Fibroblast of skin of right biceps (primary cell): ENCODE results near the gene MXD3.
"Not testable (repeated sequence)": the region's sequence is repeated elsewhere in the genome, so short reads cannot be mapped to it uniquely, and the experiment has no call there.

Experiments
- DNase-seq: peaks from one replicate; pipeline ENCODE4 v3.0.0-alpha.2; 2013

Gene MXD3

DNA sequence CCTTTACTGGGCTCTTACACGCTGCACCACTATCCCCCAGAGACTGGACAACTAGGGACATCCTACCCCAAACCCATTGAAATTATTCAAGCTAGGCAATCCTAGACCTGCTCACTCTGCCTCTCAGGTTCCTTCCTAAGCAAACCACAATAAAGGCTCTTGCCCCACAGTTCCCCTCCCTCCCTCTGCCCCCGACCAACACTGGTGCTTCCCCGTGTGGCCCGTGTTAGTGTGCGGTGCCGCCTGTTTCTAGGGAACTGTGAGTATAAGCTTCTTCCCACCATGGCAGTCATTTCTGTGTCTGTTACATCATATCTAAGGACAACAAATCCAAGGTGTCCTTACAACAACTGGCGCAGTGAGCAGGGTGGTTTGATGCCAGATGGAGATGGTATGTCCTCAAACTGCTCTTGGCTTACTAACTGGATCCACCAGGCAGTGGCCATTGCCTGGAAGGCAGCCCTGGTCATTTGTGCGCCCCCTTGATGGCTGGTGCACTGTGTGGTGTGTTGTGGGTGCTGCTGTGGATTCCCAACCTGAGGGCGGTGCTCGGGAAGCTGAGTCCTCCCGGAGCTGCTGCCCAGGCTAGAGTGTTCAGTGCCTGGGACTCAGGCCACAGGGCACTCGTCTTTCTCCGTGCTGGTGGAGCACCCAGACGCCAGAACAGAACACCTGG lies 8.4 kb upstream of the MXD3 start:
- DNase-seq = no peak

- peak; percentile 68 for DNase-seq
Measured at GRCh38 chr5:177317959-177318377, 6.3 kb upstream of the MXD3 start.

GRCh38 chr5:177316005-177316404 lies 4.3 kb upstream of the MXD3 start:
- no peak for DNase-seq

DNA sequence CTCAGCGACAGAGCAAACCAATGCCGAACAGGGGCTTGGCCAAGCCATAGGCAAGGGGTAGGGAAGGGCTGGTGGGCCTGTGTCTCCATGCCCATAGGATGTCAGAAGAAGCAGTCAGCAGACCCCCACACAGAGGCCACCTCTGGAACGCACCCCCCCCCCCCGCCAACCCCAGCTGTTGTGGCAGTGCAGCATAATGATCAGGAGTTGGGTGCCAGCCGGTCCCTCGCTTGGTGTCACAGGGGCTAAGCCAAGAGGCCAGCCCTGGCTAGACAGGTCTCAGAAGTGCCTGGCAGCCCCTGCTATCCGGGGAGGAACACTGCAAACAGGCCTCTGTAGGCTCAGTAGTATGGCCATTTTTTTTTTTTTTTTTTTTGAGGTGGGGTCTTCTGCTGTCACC lies 3.7 kb upstream of the MXD3 start:
- DNase-seq = no peak

GRCh38 chr5:177314376-177315342 lies 3.0 kb upstream of the MXD3 start:
- no peak for DNase-seq

GRCh38 chr5:177313561-177314259 lies 2.0 kb upstream of the MXD3 start:
- DNase-seq = no peak

- DNase-seq = peak; percentile 22
Measured at GRCh38 chr5:177312649-177313181, 1.0 kb upstream of the MXD3 start.

- no peak for DNase-seq
Measured at GRCh38 chr5:177311392-177311722, 341 bp downstream of the MXD3 start.

GRCh38 chr5:177310757-177311391 lies 824 bp downstream of the MXD3 start:
- DNase-seq = peak; percentile 25

DNA sequence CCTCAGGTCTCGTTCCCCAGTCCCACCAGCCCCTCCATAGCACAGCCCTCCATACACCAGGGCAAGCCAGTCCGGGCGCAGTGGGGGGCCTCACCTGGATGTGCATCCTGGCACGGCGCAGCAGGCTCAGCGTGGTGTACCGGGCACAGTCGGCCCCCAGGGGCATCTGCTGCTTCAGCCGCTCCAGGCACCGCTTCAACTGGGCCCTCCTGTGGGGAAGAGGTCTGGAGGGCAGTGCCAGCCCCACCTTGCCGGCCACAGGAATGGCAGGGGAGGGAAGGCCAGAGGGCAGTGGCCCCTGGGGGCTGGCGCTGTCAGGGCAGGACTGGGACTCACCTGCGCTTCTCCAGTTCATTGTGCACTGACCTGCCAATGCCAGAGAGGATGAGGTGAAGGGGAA lies 1.4 kb downstream of the MXD3 start:
- no peak for DNase-seq

- peak; percentile 65 for DNase-seq
Measured at GRCh38 chr5:177309351-177310191, 2.1 kb downstream of the MXD3 start.

- DNase-seq = no peak
Measured at GRCh38 chr5:177308740-177309139, 3.0 kb downstream of the MXD3 start.

GRCh38 chr5:177307544-177308363 lies 3.9 kb downstream of the MXD3 start:
- no peak for DNase-seq

DNA sequence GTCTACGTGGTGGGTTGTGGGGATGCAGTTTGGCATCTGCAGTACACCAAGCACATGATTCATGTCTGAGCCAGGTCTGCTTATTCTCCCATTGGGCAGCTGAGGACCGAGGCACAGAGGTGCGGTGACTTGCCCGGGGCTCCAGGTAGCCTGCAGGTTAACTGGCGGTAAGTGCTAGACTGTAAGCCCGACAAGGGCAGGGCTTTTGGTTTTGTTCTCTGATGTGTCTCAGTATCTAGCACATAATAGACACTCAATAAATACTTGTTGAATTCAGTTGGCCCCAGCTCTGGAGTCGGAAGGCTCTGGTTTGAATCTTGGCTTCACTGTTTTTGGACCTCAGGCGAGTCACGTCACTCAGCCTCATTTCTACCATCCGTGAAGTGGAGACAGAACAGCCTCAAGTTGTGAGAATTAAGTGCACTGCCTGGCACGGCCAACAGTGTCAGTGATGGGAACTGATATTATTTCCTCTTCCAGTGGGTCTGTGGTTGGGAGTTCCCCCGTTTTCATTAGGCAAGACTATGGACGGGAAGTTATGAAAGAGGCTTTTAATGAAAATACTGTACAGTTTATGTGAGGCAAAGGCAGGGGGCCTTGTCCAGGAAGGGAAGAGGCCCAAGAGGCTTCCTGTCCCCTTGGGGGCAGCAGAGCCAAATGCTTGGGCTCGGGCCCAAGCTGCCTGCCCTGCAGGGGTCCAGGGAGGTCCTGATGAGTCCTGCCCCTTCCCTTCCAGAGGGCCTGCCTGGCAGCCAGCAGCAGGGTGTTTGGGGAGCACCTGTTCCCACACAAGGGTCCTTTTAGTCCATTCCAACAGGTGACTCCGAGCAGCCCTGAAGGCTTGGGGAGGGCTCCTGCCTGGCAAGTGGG lies 4.8 kb downstream of the MXD3 start:
- DNase-seq = no peak

- not testable (repeated sequence) for DNase-seq
Measured at GRCh38 chr5:177306103-177306640, 5.5 kb downstream of the MXD3 start.

GRCh38 chr5:177304392-177305119 lies 7.1 kb downstream of the MXD3 start:
- DNase-seq = no peak

GRCh38 chr5:177303925-177304391 lies 7.7 kb downstream of the MXD3 start:
- no peak for DNase-seq

DNA sequence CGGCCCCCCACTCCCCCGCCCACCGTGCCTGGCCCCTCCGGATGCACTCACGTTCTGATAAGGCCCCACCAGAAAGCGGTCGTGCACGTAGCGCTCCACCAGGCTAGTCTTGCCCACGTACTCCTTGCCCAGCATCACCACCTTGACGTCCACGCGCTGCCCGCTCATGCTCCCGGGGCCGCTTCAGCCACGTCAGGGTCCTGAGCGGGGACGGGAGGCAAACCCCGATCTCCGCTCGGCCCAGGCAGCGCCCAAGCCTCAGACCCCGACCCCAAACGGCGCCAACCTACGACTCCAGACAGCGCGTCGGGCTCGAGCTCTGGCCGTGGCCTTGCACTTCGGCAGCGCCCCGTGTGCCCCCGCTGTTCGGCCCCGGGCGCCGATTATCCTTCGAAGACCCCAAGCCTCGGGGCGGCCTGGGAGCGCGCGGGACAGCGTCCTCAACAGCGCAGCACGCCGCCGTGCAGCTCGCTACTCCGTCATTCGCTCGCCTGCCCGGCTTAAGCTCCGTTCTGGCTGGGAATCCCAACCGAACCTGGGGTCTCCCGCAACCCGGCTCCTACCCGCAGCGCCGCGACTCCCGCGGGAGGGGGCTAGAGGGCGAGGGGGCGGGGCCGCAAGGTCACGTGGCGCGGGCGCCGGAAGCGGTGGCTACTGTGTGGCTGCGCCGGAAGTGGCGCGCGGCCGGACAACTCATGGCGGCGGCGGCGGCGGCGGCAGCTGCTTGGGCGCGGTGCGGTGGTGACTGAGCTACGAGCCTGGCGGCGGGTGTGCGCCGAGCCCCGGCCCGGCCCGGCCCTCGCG lies 8.4 kb downstream of the MXD3 start, which contains the start of the genes PRELID1 and RAB24:
TSS of gene PRELID1 (plus strand) at position 679 of the 804 bp plus-strand sequence. CDS start 187 bp downstream, outside the sequence.
TSS of gene RAB24 (minus strand) at position 599 of the 804 bp plus-strand sequence. CDS start at position 168, 431 bp downstream.
- DNase-seq = peak; percentile 86
